H9 (cell line): ENCODE measurements around the gene LPCAT1. TPM values are rescaled to one million over a fixed set of nuclear protein-coding genes. Genes with fewer than 3 reads are reported as not detected.
A peak's percentile ranks its signal among the peaks of the same experiment; 100 is the strongest.

Source experiments
- DNase-seq: peaks from one replicate; pipeline ENCODE4 v3.0.0-alpha.2; 2017
- H2AFZ ChIP-seq: one replicate; pipeline ENCODE4 v1.6.1; 2013; ENCODE audit warnings: mild to moderate bottlenecking, low read length, control low read depth, moderate library complexity
- H2AK5ac ChIP-seq: 2 replicates; pipeline ENCODE4 v1.6.1; 2013; ENCODE audit warnings: low read length, control low read depth, mixed read lengths; ENCODE audit not compliant: insufficient read length
- H2BK120ac ChIP-seq: one replicate; pipeline ENCODE4 v1.6.1; 2013; ENCODE audit warnings: low read depth, mild to moderate bottlenecking, low read length, control low read depth, inconsistent platforms; ENCODE audit not compliant: poor library complexity, severe bottlenecking
- H2BK12ac ChIP-seq: 2 replicates; pipeline ENCODE4 v1.6.1; 2013; ENCODE audit warnings: low read length, control low read depth, mixed read lengths, low read depth; ENCODE audit not compliant: insufficient read length
- H2BK15ac ChIP-seq: 2 replicates; pipeline ENCODE4 v1.6.1; 2013; ENCODE audit warnings: low read depth, low read length, control low read depth
- H2BK20ac ChIP-seq: one replicate; pipeline ENCODE4 v1.6.1; 2013; ENCODE audit warnings: low read depth, mild to moderate bottlenecking, low read length, control low read depth, inconsistent platforms; ENCODE audit not compliant: poor library complexity, severe bottlenecking
- H2BK5ac ChIP-seq: 2 replicates; pipeline ENCODE4 v1.6.1; 2013; ENCODE audit warnings: low read length, control low read depth, mixed read lengths; ENCODE audit not compliant: insufficient read length
- H3K14ac ChIP-seq: 2 replicates; pipeline ENCODE4 v1.6.1; 2013; ENCODE audit warnings: low read length, control low read depth; ENCODE audit not compliant: insufficient read depth
- H3K18ac ChIP-seq: 2 replicates; pipeline ENCODE4 v1.6.1; 2013; ENCODE audit warnings: low read depth, mild to moderate bottlenecking, mixed read lengths, low read length, control low read depth; ENCODE audit not compliant: insufficient read length
- H3K23ac ChIP-seq: 2 replicates; pipeline ENCODE4 v1.6.1; 2013; ENCODE audit warnings: low read length, control low read depth, mixed read lengths, low read depth; ENCODE audit not compliant: insufficient read length
- H3K23me2 ChIP-seq: 2 replicates; pipeline ENCODE4 v1.6.1; 2013; ENCODE audit warnings: low read depth, mild to moderate bottlenecking, mixed read lengths, low read length, control low read depth; ENCODE audit not compliant: insufficient read length, poor library complexity, severe bottlenecking
- H3K27ac ChIP-seq: 2 replicates; pipeline ENCODE4 v1.5.1; 2013; ENCODE audit warnings: low read length, control low read depth, mixed read lengths, low read depth; ENCODE audit not compliant: insufficient read length
- H3K27me3 ChIP-seq: 2 replicates; pipeline ENCODE4 v1.6.1; 2013; ENCODE audit warnings: low read length, control low read depth, inconsistent platforms; ENCODE audit not compliant: insufficient read depth
- H3K4ac ChIP-seq: 2 replicates; pipeline ENCODE4 v1.6.1; 2013; ENCODE audit warnings: low read depth, mild to moderate bottlenecking, control low read depth, inconsistent platforms, low read length, moderate library complexity
- H3K4me1 ChIP-seq: 2 replicates; pipeline ENCODE4 v1.6.1; 2013; ENCODE audit warnings: low read length, control low read depth, inconsistent platforms; ENCODE audit not compliant: insufficient read depth
- H3K4me2 ChIP-seq: 2 replicates; pipeline ENCODE4 v1.6.1; 2013; ENCODE audit warnings: low read length, control low read depth, mixed read lengths; ENCODE audit not compliant: insufficient read length, insufficient read depth
- H3K56ac ChIP-seq: 2 replicates; pipeline ENCODE4 v1.6.1; 2013; ENCODE audit warnings: low read depth, mild to moderate bottlenecking, mixed read lengths, low read length, control low read depth; ENCODE audit not compliant: insufficient read length
- H3K79me1 ChIP-seq: 2 replicates; pipeline ENCODE4 v1.6.1; 2013; ENCODE audit warnings: low read depth, mild to moderate bottlenecking, moderate library complexity, low read length, control low read depth, inconsistent platforms; ENCODE audit not compliant: insufficient read depth, poor library complexity, severe bottlenecking
- H3K79me2 ChIP-seq: 2 replicates; pipeline ENCODE4 v1.6.1; 2013; ENCODE audit warnings: low read length, control low read depth, inconsistent platforms; ENCODE audit not compliant: insufficient read depth
- H3K9ac ChIP-seq: 2 replicates; pipeline ENCODE4 v1.6.1; 2013; ENCODE audit warnings: low read length, control low read depth, mixed read lengths; ENCODE audit not compliant: insufficient read length; ENCODE audit errors: extremely low read depth
- H3K9me3 ChIP-seq: one replicate; pipeline ENCODE4 v1.6.1; 2013; ENCODE audit warnings: low read depth, low read length, inconsistent platforms; ENCODE audit not compliant: control insufficient read depth
- H3T11ph ChIP-seq: one replicate; pipeline ENCODE4 v1.6.1; 2013; ENCODE audit warnings: mild to moderate bottlenecking, low read length, control low read depth, inconsistent platforms
- H4K20me1 ChIP-seq: one replicate; pipeline ENCODE4 v1.6.1; 2013; ENCODE audit not compliant: control insufficient read depth, insufficient read length, insufficient read depth
- H4K5ac ChIP-seq: 2 replicates; pipeline ENCODE4 v1.6.1; 2013; ENCODE audit warnings: low read depth, mild to moderate bottlenecking, mixed read lengths, low read length, control low read depth; ENCODE audit not compliant: insufficient read length
- H4K8ac ChIP-seq: replicated peaks from 2 replicates; pipeline ENCODE4 v1.6.1; 2013; ENCODE audit warnings: low read length, control low read depth, mixed read lengths, low read depth; ENCODE audit not compliant: insufficient read length
- H4K91ac ChIP-seq: 2 replicates; pipeline ENCODE4 v1.6.1; 2013; ENCODE audit warnings: low read depth, mild to moderate bottlenecking, moderate library complexity, mixed read lengths, low read length, control low read depth; ENCODE audit not compliant: insufficient read length
- H3K27ac Mint-ChIP-seq, 3 experiments: 2 replicates in 2 of 3; 3 replicates in 1 of 3; pipeline ENCODE4 v1.8.0; 2020 to 2021; ENCODE audit warnings: mixed read lengths in 3 of 3, mild to moderate bottlenecking in 1 of 3, moderate library complexity in 1 of 3
- H3K27me3 Mint-ChIP-seq: 2 replicates; pipeline ENCODE4 v1.8.0; 2021; ENCODE audit warnings: low read depth, mild to moderate bottlenecking, moderate library complexity, mixed read lengths
- H3K36me3 Mint-ChIP-seq, 3 experiments: 2 replicates in 2 of 3; 3 replicates in 1 of 3; pipeline ENCODE4 v1.8.0; 2020 to 2021; ENCODE audit warnings: low read depth in 3 of 3, mixed read lengths in 3 of 3; ENCODE audit not compliant: insufficient read depth in 1 of 3
- H3K4me1 Mint-ChIP-seq, 2 experiments: 2 replicates each; pipeline ENCODE4 v1.8.0; 2020; ENCODE audit warnings: mixed read lengths in 2 of 2
- H3K4me3 Mint-ChIP-seq, 2 experiments: 2 replicates in 1 of 2; 3 replicates in 1 of 2; pipeline ENCODE4 v1.8.0; 2020 to 2021; ENCODE audit warnings: mild to moderate bottlenecking in 2 of 2, mixed read lengths in 2 of 2, moderate library complexity in 1 of 2
- H3K9me3 Mint-ChIP-seq, 2 experiments: 2 replicates in 1 of 2; 3 replicates in 1 of 2; pipeline ENCODE4 v1.8.0; 2020; ENCODE audit warnings: mild to moderate bottlenecking in 2 of 2, mixed read lengths in 2 of 2, moderate library complexity in 1 of 2
- WGBS: extraction: QIAGEN DNeasy Blood & Tissue Kit; methylation state at CpG from one replicate; pipeline ENCODE4 v1.1.7; 2013; ENCODE audit warnings: missing lambda C conversion rate, low lambda C conversion rate, mixed read lengths; ENCODE audit not compliant: insufficient read length; ENCODE audit errors: extremely low coverage; 5-methylcytosine and 5-hydroxymethylcytosine counted together
- total RNA-seq: library from RNA; stranded (reverse); gene quantifications from 2 replicates; pipeline ENCODE4 v1.2.1, GENCODE V29; 2021
- TF ChIP-seq, protein P1 (sequence below): fragments of 200-600 bp; sonication (generic); conservative IDR thresholded peaks from 3 replicates; pipeline ENCODE4 v1.8.0; 2021; ENCODE audit warnings: antibody characterized with exemption, mild to moderate bottlenecking

LPCAT1 gene
- total RNA-seq, 1 experiment from 2014 or later: 231 TPM

DNA sequence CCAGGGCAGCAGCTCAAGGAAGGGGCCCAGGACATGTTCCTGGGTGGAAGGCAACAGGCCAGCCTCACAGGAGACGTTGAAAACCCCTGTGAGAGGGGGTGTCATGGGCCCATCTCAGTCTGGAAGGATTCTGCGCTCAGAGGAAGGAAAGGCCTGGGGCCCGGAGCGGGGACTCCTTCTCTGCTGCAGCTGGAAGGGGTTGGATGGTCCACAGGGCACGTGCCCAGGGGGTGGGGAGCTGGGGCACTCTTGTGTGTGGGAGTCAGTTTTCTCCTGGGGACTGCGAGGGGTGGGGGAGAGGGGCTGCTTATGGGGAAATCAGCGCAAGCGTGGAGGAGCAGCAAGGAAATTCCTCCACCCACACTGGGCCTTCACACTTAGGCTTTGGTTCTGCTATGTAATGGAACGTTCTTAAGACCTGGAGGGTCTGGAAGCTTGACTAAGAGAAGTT lies 2.9 kb upstream of the LPCAT1 start:
- no peaks in the 10 kb centered on the region for H3K9me3 ChIP-seq
- peaks cover 3% of the 10 kb centered on the region for H3K79me1 ChIP-seq
- H3K4me2 ChIP-seq: no peak overlapping the region
- no peak overlapping the region for H2AK5ac ChIP-seq
- TF ChIP-seq, protein P1, sequence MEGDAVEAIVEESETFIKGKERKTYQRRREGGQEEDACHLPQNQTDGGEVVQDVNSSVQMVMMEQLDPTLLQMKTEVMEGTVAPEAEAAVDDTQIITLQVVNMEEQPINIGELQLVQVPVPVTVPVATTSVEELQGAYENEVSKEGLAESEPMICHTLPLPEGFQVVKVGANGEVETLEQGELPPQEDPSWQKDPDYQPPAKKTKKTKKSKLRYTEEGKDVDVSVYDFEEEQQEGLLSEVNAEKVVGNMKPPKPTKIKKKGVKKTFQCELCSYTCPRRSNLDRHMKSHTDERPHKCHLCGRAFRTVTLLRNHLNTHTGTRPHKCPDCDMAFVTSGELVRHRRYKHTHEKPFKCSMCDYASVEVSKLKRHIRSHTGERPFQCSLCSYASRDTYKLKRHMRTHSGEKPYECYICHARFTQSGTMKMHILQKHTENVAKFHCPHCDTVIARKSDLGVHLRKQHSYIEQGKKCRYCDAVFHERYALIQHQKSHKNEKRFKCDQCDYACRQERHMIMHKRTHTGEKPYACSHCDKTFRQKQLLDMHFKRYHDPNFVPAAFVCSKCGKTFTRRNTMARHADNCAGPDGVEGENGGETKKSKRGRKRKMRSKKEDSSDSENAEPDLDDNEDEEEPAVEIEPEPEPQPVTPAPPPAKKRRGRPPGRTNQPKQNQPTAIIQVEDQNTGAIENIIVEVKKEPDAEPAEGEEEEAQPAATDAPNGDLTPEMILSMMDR: no peak
- H3T11ph ChIP-seq: no peak overlapping the region
- H3K27me3 ChIP-seq: no peaks in the 10 kb centered on the region
- no peaks in the 10 kb centered on the region for H4K20me1 ChIP-seq
- H4K8ac ChIP-seq: no peak overlapping the region
- no peaks in the 10 kb centered on the region; the same call in 1 of the 2 replicates for H3K4me1 ChIP-seq
- no peak overlapping the region for H3K9ac ChIP-seq
- H3K4me1 Mint-ChIP-seq: peaks cover 5 to 11% of the 10 kb centered on the region in 2 experiments
- peaks cover 13% of the 10 kb centered on the region; the same call in 1 of the 2 replicates for H3K79me2 ChIP-seq
- H3K4me3 Mint-ChIP-seq: no peak overlapping the region
- no peak overlapping the region for H3K18ac ChIP-seq
- no peak overlapping the region for H2BK5ac ChIP-seq
- peak overlapping the region in 1 of 3 experiments; percentile 61; a peak in 1 of 7 replicates for H3K27ac Mint-ChIP-seq
- no peak overlapping the region for H4K91ac ChIP-seq
- H3K27me3 Mint-ChIP-seq: peaks cover 6% of the 10 kb centered on the region
- H2BK15ac ChIP-seq: no peak overlapping the region
- no peak overlapping the region for H2AFZ ChIP-seq
- H2BK12ac ChIP-seq: no peak overlapping the region
- no peak overlapping the region for H3K4ac ChIP-seq
- DNase-seq: no peak
- no peak overlapping the region for H3K14ac ChIP-seq
- H3K9me3 Mint-ChIP-seq: no peaks in the 10 kb centered on the region; a peak in 1 of 5 replicates
- H3K23ac ChIP-seq: no peak overlapping the region
- H2BK120ac ChIP-seq: no peak overlapping the region
- no CpG with 5 or more reads among the region's 9 CpGs for WGBS
- peaks cover 9% of the 10 kb centered on the region for H3K23me2 ChIP-seq
- H2BK20ac ChIP-seq: no peak overlapping the region
- no peak overlapping the region for H3K27ac ChIP-seq
- H3K36me3 Mint-ChIP-seq: peaks cover 3 to 9% (median 3%) of the 10 kb centered on the region in 3 experiments; a peak in 3 of 7 replicates
- H4K5ac ChIP-seq: no peak overlapping the region
- no peak overlapping the region for H3K56ac ChIP-seq
